GM13977 (cell line): ENCODE measurements around the gene ZNF200.

ENCODE experiments used
- DNase-seq: peaks from one replicate; pipeline ENCODE4 v3.0.0; 2012; ENCODE audit warnings: low spot score
- in situ Hi-C: fragments of 300-500 bp; cut with MboI; formaldehyde crosslinking; loops from one replicate; pipeline ENCODE4 v1.12.0; 2022; ENCODE audit warnings: low sequenced_read_pairs, low pct_unique_long_range_greater_than_20kb, mixed read lengths, inconsistent platforms; ENCODE audit not compliant: unreplicated experiment
- TF ChIP-seq, protein P1 (sequence below): IDR thresholded peaks from 2 replicates; pipeline ENCODE4 v1.5.1; 2012; ENCODE audit warnings: mild to moderate bottlenecking, control low read depth; ENCODE audit not compliant: insufficient read depth; ENCODE audit errors: extremely low read depth, missing control alignments

ZNF200 gene

DNA sequence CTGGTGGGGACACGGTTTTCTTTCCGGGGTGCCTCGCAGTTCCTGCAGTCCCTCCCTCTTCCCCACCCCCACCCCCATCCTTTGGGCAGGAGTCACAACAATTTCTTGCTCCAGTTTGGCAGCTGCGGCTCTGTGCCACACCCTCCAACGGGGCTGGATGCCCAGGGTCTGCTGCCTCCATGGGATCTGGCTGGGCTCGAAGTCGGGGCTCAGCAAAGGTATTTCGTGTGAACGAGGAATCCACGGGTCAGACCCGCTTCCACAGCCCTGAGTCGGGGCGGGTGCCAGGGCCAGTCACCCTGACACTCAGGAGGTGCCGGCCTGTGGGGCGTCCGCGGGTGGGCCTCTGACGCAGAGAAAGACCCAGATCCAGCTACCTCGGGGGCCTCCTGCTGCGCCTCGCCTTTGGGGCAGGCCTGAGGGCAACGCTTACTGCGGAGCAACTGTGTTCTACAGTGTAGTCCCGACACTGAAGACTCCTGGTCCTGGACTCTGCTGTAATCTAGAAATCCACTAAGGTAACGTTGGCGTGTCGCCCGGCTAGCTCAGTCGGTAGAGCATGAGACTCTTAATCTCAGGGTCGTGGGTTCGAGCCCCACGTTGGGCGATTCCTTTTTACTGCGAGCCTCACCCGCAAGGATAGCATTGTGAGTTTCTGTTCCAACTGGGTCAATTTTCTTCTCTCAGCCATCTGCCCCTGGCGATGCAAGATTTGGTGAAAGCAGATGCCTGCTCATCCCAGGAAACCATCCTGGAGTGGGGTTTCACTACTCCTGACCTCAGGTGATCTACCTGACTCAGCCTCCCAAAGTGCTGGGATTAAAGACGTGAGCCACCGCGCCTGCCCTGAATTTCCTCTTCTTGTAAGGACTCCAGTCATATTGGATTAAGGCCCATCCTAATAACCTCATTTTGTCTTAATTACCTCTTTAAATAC lies 59.5 kb downstream of the ZNF200 start:
- in situ Hi-C loops, result no loop called here

GRCh38 chr16:3174618-3175148 lies 60.3 kb downstream of the ZNF200 start:
- in situ Hi-C loops, result no loop called here
- DNase-seq, result no peak

More for the DNA sequence above, 59.5 kb downstream of the ZNF200 start:
- peak; percentile 48 for DNase-seq
- TF ChIP-seq, protein P1, sequence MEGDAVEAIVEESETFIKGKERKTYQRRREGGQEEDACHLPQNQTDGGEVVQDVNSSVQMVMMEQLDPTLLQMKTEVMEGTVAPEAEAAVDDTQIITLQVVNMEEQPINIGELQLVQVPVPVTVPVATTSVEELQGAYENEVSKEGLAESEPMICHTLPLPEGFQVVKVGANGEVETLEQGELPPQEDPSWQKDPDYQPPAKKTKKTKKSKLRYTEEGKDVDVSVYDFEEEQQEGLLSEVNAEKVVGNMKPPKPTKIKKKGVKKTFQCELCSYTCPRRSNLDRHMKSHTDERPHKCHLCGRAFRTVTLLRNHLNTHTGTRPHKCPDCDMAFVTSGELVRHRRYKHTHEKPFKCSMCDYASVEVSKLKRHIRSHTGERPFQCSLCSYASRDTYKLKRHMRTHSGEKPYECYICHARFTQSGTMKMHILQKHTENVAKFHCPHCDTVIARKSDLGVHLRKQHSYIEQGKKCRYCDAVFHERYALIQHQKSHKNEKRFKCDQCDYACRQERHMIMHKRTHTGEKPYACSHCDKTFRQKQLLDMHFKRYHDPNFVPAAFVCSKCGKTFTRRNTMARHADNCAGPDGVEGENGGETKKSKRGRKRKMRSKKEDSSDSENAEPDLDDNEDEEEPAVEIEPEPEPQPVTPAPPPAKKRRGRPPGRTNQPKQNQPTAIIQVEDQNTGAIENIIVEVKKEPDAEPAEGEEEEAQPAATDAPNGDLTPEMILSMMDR, result no peak

GRCh38 chr16:3173892-3174617 lies 60.9 kb downstream of the ZNF200 start:
- TF ChIP-seq, protein P1, result peak; percentile 63
- in situ Hi-C loops, result no loop called here
- DNase-seq, result peak; percentile 69

More at GRCh38 chr16:3174618-3175148, 60.3 kb downstream of the ZNF200 start:
- TF ChIP-seq, protein P1, result no peak
